PC-3 (cell line): ENCODE data around the gene ERFE.

Source experiments
- CTCF ChIP-seq: fragments of 300-600 bp; sonication (generic); conservative IDR thresholded peaks from 2 replicates; pipeline ENCODE4 v1.5.1; 2017; ENCODE audit warnings: antibody characterized with exemption, low read depth, mild to moderate bottlenecking, low read length
- EZH2phosphoT487 ChIP-seq: fragments of 300-600 bp; sonication (generic); IDR thresholded peaks from 2 replicates; pipeline ENCODE4 v1.6.1; 2018; ENCODE audit warnings: mild to moderate bottlenecking, antibody characterized with exemption, low read length, borderline replicate concordance

GRCh38 chr2:238151628-238152235, 7.0 kb upstream of the ERFE start:
- TF ChIP-seq EZH2phosphoT487 (no peak), CTCF (no peak)
